ENCODE data around the gene GM2A.
A peak's percentile ranks its signal among the peaks of the same experiment; 100 is the strongest.

Gene GM2A

GRCh38 chr5:151213803-151214613, 39.0 kb upstream of the GM2A start:
- TF ChIP-seq SUZ12 (IDR thresholded peaks at IDR 0.05), result no peak
- TF ChIP-seq PKNOX1 (IDR thresholded peaks at IDR 0.05), result no peak
- no peak for TF ChIP-seq SP1 (IDR thresholded peaks at IDR 0.05)
- no peak for TF ChIP-seq ZNF384 (IDR thresholded peaks at IDR 0.05)
- TF ChIP-seq FOXK2 (IDR thresholded peaks at IDR 0.05), result no peak
- no peak for TF ChIP-seq LEF1 (IDR thresholded peaks at IDR 0.05; ENCODE audit: borderline replicate concordance)
- no peak for TF ChIP-seq L3MBTL2 (conservative IDR thresholded peaks at IDR 0.05)
- no peak for TF ChIP-seq TARDBP (IDR thresholded peaks at IDR 0.05)
- POLR2A ChIA-PET, result interaction anchor here (1.2 to 1.6 kb wide), 3 partner anchors 9 to 133 kb away, joined by 3 to 13 read pairs (median 3); partner anchors contain the start of genes CCDC69 and TNIP1
- peak; percentile 44 for DNase-seq (ENCODE audit: extremely low spot score)
- CTCF ChIA-PET, result interaction anchor here (0.9 kb wide), 1 partner anchor 14 kb away, joined by 3 read pairs; no protein-coding TSS in a partner anchor

GRCh38 chr5:151214614-151215545, 38.1 kb upstream of the GM2A start:
- ChIA-PET CTCF (interaction anchor here (0.9 kb wide), 1 partner anchor 89 kb away, joined by 3 read pairs; no protein-coding TSS in a partner anchor), POLR2A (interaction anchor here (1.2 to 1.6 kb wide), 4 partner anchors 9 to 134 kb away, joined by 3 to 13 read pairs (median 4); partner anchors contain the start of genes CCDC69, GM2A and TNIP1)
- no peak for DNase-seq (ENCODE audit: extremely low spot score)
- TF ChIP-seq TARDBP (IDR thresholded peaks at IDR 0.05) (no peak), NFRKB (IDR thresholded peaks at IDR 0.05) (no peak), FOXA1 (IDR thresholded peaks at IDR 0.05) (no peak), ARNT (IDR thresholded peaks at IDR 0.05) (no peak), PKNOX1 (IDR thresholded peaks at IDR 0.05) (no peak), CTBP1 (IDR thresholded peaks at IDR 0.05; ENCODE audit: borderline replicate concordance) (no peak), FOXM1 (IDR thresholded peaks at IDR 0.05; ENCODE audit: borderline replicate concordance) (no peak), SP1 (IDR thresholded peaks at IDR 0.05) (no peak), LEF1 (IDR thresholded peaks at IDR 0.05; ENCODE audit: borderline replicate concordance) (no peak), ELF4 (IDR thresholded peaks at IDR 0.05) (no peak), FOXK2 (IDR thresholded peaks at IDR 0.05) (no peak), L3MBTL2 (conservative IDR thresholded peaks at IDR 0.05) (no peak), BHLHE40 (IDR thresholded peaks at IDR 0.05; ENCODE audit: borderline replicate concordance) (no peak), HDGF (IDR thresholded peaks at IDR 0.05; ENCODE audit: borderline replicate concordance) (no peak), ZNF384 (IDR thresholded peaks at IDR 0.05) (no peak), SUZ12 (IDR thresholded peaks at IDR 0.05) (no peak)

GRCh38 chr5:151215546-151215880, 37.5 kb upstream of the GM2A start:
- TF ChIP-seq PKNOX1 (IDR thresholded peaks at IDR 0.05) (no peak), HDGF (IDR thresholded peaks at IDR 0.05; ENCODE audit: borderline replicate concordance) (no peak), L3MBTL2 (conservative IDR thresholded peaks at IDR 0.05) (no peak), ARNT (IDR thresholded peaks at IDR 0.05) (no peak), LEF1 (IDR thresholded peaks at IDR 0.05; ENCODE audit: borderline replicate concordance) (no peak), FOXK2 (IDR thresholded peaks at IDR 0.05) (no peak), BHLHE40 (IDR thresholded peaks at IDR 0.05; ENCODE audit: borderline replicate concordance) (no peak), TARDBP (IDR thresholded peaks at IDR 0.05) (no peak), ELF4 (IDR thresholded peaks at IDR 0.05) (no peak), NFRKB (IDR thresholded peaks at IDR 0.05) (no peak), SP1 (IDR thresholded peaks at IDR 0.05) (no peak), CTBP1 (IDR thresholded peaks at IDR 0.05; ENCODE audit: borderline replicate concordance) (no peak)
- ChIA-PET CTCF (interaction anchor here (0.9 kb wide), 1 partner anchor 89 kb away, joined by 3 read pairs; no protein-coding TSS in a partner anchor), POLR2A (interaction anchor here (1.2 kb wide), 1 partner anchor 37 kb away, joined by 4 read pairs; the partner anchor contains the start of gene GM2A)
- DNase-seq (ENCODE audit: extremely low spot score), result no peak

- CTCF ChIA-PET, result no interaction called here
- TF ChIP-seq LEF1 (IDR thresholded peaks at IDR 0.05; ENCODE audit: borderline replicate concordance) (no peak), FOXA1 (IDR thresholded peaks at IDR 0.05) (no peak), PKNOX1 (IDR thresholded peaks at IDR 0.05) (no peak)
- POLR2A ChIA-PET, result no interaction called here
- no peak for DNase-seq (ENCODE audit: extremely low spot score)
These were observed 36.2 kb upstream of the GM2A start for GRCh38 chr5:151216781-151217180.

GRCh38 chr5:151218177-151218576, 34.8 kb upstream of the GM2A start:
- TF ChIP-seq ZNF384 (IDR thresholded peaks at IDR 0.05), result no peak
- no peak for TF ChIP-seq L3MBTL2 (conservative IDR thresholded peaks at IDR 0.05)
- TF ChIP-seq TARDBP (IDR thresholded peaks at IDR 0.05), result no peak
- no peak for TF ChIP-seq BHLHE40 (IDR thresholded peaks at IDR 0.05; ENCODE audit: borderline replicate concordance)
- no peak for TF ChIP-seq CTBP1 (IDR thresholded peaks at IDR 0.05; ENCODE audit: borderline replicate concordance)
- TF ChIP-seq ARNT (IDR thresholded peaks at IDR 0.05), result no peak
- no peak for TF ChIP-seq NFRKB (IDR thresholded peaks at IDR 0.05)
- no peak for TF ChIP-seq FOXM1 (IDR thresholded peaks at IDR 0.05; ENCODE audit: borderline replicate concordance)
- no peak for TF ChIP-seq FOXA1 (IDR thresholded peaks at IDR 0.05)
- no peak for TF ChIP-seq PKNOX1 (IDR thresholded peaks at IDR 0.05)
- TF ChIP-seq ELF4 (IDR thresholded peaks at IDR 0.05), result no peak
- TF ChIP-seq HDGF (IDR thresholded peaks at IDR 0.05; ENCODE audit: borderline replicate concordance), result no peak
- TF ChIP-seq FOXK2 (IDR thresholded peaks at IDR 0.05), result no peak
- TF ChIP-seq SP1 (IDR thresholded peaks at IDR 0.05), result no peak
- TF ChIP-seq LEF1 (IDR thresholded peaks at IDR 0.05; ENCODE audit: borderline replicate concordance), result no peak
- TF ChIP-seq SUZ12 (IDR thresholded peaks at IDR 0.05), result no peak
- CTCF ChIA-PET, result no interaction called here
- POLR2A ChIA-PET, result no interaction called here
- DNase-seq (ENCODE audit: extremely low spot score), result no peak

Measured in HEK293T (cell line).